Skeletal muscle tissue (tissue), 4 donors: Measurements from ENCODE around the gene CIPC. TPM values are rescaled to one million over a fixed set of nuclear protein-coding genes. Genes with fewer than 3 reads are reported as not detected.
A peak's percentile ranks its signal among the peaks of the same experiment; 100 is the strongest.

ENCODE experiments used
- H3K27ac ChIP-seq: one replicate; pipeline ENCODE4 v1.7.0; 2013; ENCODE audit warnings: mild to moderate bottlenecking, low read depth, low read length, inconsistent platforms
- H3K27me3 ChIP-seq, 3 donors: one replicate each; pipeline ENCODE4 v1.7.0; 2013; ENCODE audit warnings: low read length in 3 of 3; ENCODE audit not compliant: control insufficient read depth in 3 of 3, insufficient read depth in 3 of 3
- H3K36me3 ChIP-seq, 3 donors: one replicate each; pipeline ENCODE4 v1.7.0; 2013; ENCODE audit warnings: low read length in 3 of 3; ENCODE audit not compliant: control insufficient read depth in 3 of 3, insufficient read depth in 3 of 3
- H3K4me1 ChIP-seq, 3 donors: one replicate each; pipeline ENCODE4 v1.7.0; 2013; ENCODE audit warnings: low read length in 3 of 3, mild to moderate bottlenecking in 3 of 3; ENCODE audit not compliant: control insufficient read depth in 3 of 3, insufficient read depth in 3 of 3
- H3K4me3 ChIP-seq, 3 donors: one replicate each; pipeline ENCODE4 v1.7.0; 2013; ENCODE audit warnings: low read length in 3 of 3
- H3K9ac ChIP-seq, 3 donors: one replicate each; pipeline ENCODE4 v1.7.0; 2013; ENCODE audit warnings: low read length in 3 of 3, mild to moderate bottlenecking in 3 of 3, moderate library complexity in 2 of 3, low read depth in 1 of 3
- H3K9me3 ChIP-seq, 3 donors: one replicate each; pipeline ENCODE4 v1.7.0; 2013; ENCODE audit warnings: low read length in 3 of 3; ENCODE audit not compliant: control insufficient read depth in 3 of 3
- total RNA-seq: library from RNA; depleted of rRNA; stranded (reverse); fragments of >200 nt; gene quantifications from one replicate; pipeline ENCODE4 v1.2.3, GENCODE V29; 2014
- donor health status: Osteomylitis.

The CIPC gene
- total RNA-seq, 1 donor from 2014 or later: 13.6 TPM

GRCh38 chr14:77061630-77062257 is 36.3 kb upstream of the CIPC start:
- Histone ChIP-seq H3K4me3 (no peak overlapping the region), H3K27ac (no peak overlapping the region), H3K9ac (no peak overlapping the region), H3K9me3 (no peaks in the 10 kb centered on the region), H3K27me3 (no peaks in the 10 kb centered on the region), H3K4me1 (peaks cover 5 to 17% (median 15%) of the 10 kb centered on the region in 3 donors), H3K36me3 (no peaks in the 10 kb centered on the region)

GRCh38 chr14:77062261-77062660 is 35.8 kb upstream of the CIPC start:
- H3K27me3 ChIP-seq: no peaks in the 10 kb centered on the region
- no peak overlapping the region for H3K27ac ChIP-seq
- H3K4me1 ChIP-seq: peaks cover 6 to 21% (median 15%) of the 10 kb centered on the region in 3 donors
- no peaks in the 10 kb centered on the region for H3K36me3 ChIP-seq
- H3K9me3 ChIP-seq: no peaks in the 10 kb centered on the region
- no peak overlapping the region for H3K4me3 ChIP-seq
- H3K9ac ChIP-seq: no peak overlapping the region

GRCh38 chr14:77063571-77064171 is 34.4 kb upstream of the CIPC start:
- Histone ChIP-seq H3K4me3 (no peak overlapping the region), H3K4me1 (peaks cover 19 to 27% (median 24%) of the 10 kb centered on the region in 3 donors), H3K36me3 (no peaks in the 10 kb centered on the region), H3K27ac (no peak overlapping the region), H3K9me3 (no peaks in the 10 kb centered on the region), H3K9ac (no peak overlapping the region), H3K27me3 (no peaks in the 10 kb centered on the region)

- Histone ChIP-seq H3K4me3 (no peak overlapping the region), H3K9ac (no peak overlapping the region), H3K4me1 (peaks cover 23 to 26% (median 25%) of the 10 kb centered on the region in 3 donors), H3K9me3 (no peaks in the 10 kb centered on the region), H3K36me3 (no peaks in the 10 kb centered on the region), H3K27ac (no peak overlapping the region), H3K27me3 (no peaks in the 10 kb centered on the region)
Observed at GRCh38 chr14:77064521-77065178, 33.4 kb upstream of the CIPC start.

GRCh38 chr14:77065851-77066577 is 32.0 kb upstream of the CIPC start:
- Histone ChIP-seq H3K9me3 (no peaks in the 10 kb centered on the region), H3K4me1 (peaks cover 33 to 36% (median 35%) of the 10 kb centered on the region in 3 donors), H3K36me3 (no peaks in the 10 kb centered on the region), H3K4me3 (no peak overlapping the region), H3K27ac (no peak overlapping the region), H3K9ac (no peak overlapping the region), H3K27me3 (no peaks in the 10 kb centered on the region)

GRCh38 chr14:77066578-77067172 is 31.4 kb upstream of the CIPC start:
- Histone ChIP-seq H3K9me3 (no peaks in the 10 kb centered on the region), H3K4me1 (peaks cover 33 to 38% (median 35%) of the 10 kb centered on the region in 3 donors), H3K27ac (no peak overlapping the region), H3K27me3 (no peaks in the 10 kb centered on the region), H3K9ac (peak overlapping the region in 1 of 3 donors; percentile 25), H3K4me3 (no peak overlapping the region), H3K36me3 (no peaks in the 10 kb centered on the region)

GRCh38 chr14:77067632-77068516 is 30.2 kb upstream of the CIPC start:
- Histone ChIP-seq H3K9me3 (no peaks in the 10 kb centered on the region), H3K27ac (no peak overlapping the region), H3K36me3 (no peaks in the 10 kb centered on the region), H3K4me1 (peaks cover 30 to 38% (median 33%) of the 10 kb centered on the region in 3 donors), H3K27me3 (no peaks in the 10 kb centered on the region), H3K4me3 (peak overlapping the region in 1 of 3 donors; percentile 13), H3K9ac (peak overlapping the region in 2 of 3 donors; percentile 8 to 57)

- Histone ChIP-seq H3K4me3 (no peak overlapping the region), H3K27ac (no peak overlapping the region), H3K27me3 (no peaks in the 10 kb centered on the region), H3K9me3 (no peaks in the 10 kb centered on the region), H3K9ac (peak overlapping the region in 1 of 3 donors; percentile 28), H3K36me3 (no peaks in the 10 kb centered on the region), H3K4me1 (peaks cover 30 to 38% (median 33%) of the 10 kb centered on the region in 3 donors)
Observed at GRCh38 chr14:77068517-77069200, 29.4 kb upstream of the CIPC start.
